ENCODE results near the gene TAOK1. TPM values are rescaled to one million over a fixed set of nuclear protein-coding genes. Genes with fewer than 3 reads are reported as not detected.
"Not testable (repeated sequence)": the region's sequence is repeated elsewhere in the genome, so short reads cannot be mapped to it uniquely, and the experiment has no call there.

Gene TAOK1
- total RNA-seq, 1 donor from 2014 or later: 42.2 TPM

DNA sequence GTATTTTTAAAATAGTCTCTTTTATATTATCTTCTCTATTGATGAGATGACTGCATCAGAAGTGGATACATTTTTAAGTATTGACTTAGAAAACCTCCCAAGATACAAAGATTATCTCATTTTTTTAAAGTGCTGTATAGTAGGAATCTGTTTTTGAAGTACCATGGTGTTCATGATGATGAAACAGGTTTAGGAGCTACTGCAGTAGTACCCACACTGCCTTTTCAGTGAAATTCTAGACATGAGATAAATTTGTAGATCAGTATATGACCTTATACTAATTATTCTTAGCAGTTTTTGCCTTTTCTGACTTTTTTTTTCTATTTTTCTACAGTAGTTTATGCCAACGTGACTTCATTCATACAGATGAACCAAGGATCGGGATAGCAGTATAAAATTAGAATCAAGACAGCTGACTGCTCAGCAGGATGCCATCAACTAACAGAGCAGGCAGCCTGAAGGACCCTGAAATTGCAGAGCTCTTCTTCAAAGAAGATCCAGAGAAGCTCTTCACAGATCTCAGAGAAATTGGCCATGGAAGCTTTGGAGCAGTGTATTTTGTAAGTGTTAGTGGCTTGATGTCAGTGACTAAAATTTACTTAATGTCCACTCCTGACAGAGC, 61.1 kb downstream of the TAOK1 start:
- intact Hi-C loops (cut with DNase I): no loop called here
- Histone ChIP-seq H3K4me3 (no peak overlapping the region), H3K4me1 (peaks cover 12% of the 10 kb centered on the region), H3K9me3 (no peaks in the 10 kb centered on the region), H3K36me3 (peaks cover 0 to 14% of the 10 kb centered on the region in 2 donors), H3K27me3 (no peaks in the 10 kb centered on the region), H3K27ac (no peak overlapping the region)
- DNase-seq (ENCODE audit: extremely low spot score in 2 of 2): no peak
- no peak for TF ChIP-seq POLR2A (IDR thresholded peaks at IDR 0.05)
- TF ChIP-seq POLR2AphosphoS5 (IDR thresholded peaks at IDR 0.05; ENCODE audit: insufficient read depth in 1 of 2, low read depth in 1 of 2): no peak
- TF ChIP-seq, protein P1, sequence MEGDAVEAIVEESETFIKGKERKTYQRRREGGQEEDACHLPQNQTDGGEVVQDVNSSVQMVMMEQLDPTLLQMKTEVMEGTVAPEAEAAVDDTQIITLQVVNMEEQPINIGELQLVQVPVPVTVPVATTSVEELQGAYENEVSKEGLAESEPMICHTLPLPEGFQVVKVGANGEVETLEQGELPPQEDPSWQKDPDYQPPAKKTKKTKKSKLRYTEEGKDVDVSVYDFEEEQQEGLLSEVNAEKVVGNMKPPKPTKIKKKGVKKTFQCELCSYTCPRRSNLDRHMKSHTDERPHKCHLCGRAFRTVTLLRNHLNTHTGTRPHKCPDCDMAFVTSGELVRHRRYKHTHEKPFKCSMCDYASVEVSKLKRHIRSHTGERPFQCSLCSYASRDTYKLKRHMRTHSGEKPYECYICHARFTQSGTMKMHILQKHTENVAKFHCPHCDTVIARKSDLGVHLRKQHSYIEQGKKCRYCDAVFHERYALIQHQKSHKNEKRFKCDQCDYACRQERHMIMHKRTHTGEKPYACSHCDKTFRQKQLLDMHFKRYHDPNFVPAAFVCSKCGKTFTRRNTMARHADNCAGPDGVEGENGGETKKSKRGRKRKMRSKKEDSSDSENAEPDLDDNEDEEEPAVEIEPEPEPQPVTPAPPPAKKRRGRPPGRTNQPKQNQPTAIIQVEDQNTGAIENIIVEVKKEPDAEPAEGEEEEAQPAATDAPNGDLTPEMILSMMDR (IDR thresholded peaks at IDR 0.05): no peak

DNA sequence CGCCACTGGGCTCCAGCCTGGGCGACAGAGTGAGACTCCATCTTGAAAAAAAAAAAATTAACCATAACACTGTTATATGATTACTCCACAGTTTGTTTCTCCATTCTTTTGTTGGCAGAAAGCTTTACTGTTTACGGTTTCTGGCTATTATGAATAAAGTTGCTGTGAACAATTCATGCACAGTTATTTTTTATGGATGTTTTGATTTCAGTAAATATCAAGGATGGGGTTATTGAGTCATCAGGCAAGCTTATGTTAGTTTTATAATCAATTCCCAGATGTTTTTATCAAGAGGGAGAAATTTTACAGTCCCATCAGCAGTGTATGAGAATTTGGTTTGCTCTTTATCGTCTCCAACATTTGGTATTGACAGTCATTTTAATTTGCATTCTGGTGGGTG, 67.9 kb downstream of the TAOK1 start:
- Histone ChIP-seq H3K9me3 (no peaks in the 10 kb centered on the region), H3K36me3 (peaks cover 0 to 5% of the 10 kb centered on the region in 2 donors), H3K4me1 (no peaks in the 10 kb centered on the region), H3K27ac (no peak overlapping the region), H3K4me3 (no peak overlapping the region), H3K27me3 (no peaks in the 10 kb centered on the region)
- intact Hi-C loops (cut with DNase I): no loop called here
- no peak for TF ChIP-seq POLR2AphosphoS5 (IDR thresholded peaks at IDR 0.05; ENCODE audit: insufficient read depth in 1 of 2, low read depth in 1 of 2)
- no peak for DNase-seq (ENCODE audit: extremely low spot score in 2 of 2)

DNA sequence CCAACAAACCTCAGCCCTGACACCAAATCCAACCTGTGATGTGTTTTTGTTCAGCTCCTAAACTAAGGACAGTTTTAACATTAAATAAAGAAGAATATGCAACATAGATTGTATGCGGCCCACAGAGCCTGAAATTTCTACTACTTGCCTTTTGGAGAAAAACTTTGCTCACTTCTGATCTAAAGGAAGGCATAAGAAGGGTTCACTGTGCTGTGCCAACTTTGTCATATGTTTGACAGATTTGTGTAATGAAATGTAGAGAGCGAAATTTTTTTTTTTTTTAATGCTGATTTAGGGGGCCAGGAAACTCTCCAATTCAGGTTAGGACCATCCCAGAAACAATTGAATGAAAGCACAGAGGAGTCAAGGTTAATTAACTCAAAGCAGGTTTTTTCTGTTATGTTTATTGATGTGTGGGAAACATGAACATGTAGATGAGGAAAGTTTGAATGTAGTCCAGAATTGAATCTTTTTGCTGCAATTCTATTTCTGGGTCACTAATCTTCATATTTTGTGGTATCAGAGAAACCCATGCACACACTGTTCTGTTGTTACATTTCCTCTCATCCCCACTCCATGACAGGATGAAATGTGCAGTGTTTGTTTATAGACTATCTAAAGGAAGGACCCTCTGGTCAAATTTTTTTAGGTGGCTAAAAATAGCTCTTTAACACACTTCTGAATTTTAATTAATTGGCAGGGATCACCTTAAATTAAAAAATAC, 71.5 kb downstream of the TAOK1 start:
- DNase-seq (ENCODE audit: extremely low spot score in 2 of 2): no peak
- no peaks in the 10 kb centered on the region for H3K27me3 ChIP-seq
- no peaks in the 10 kb centered on the region for H3K4me1 ChIP-seq
- TF ChIP-seq, protein P1 (IDR thresholded peaks at IDR 0.05): no peak
- no peak for TF ChIP-seq POLR2A (IDR thresholded peaks at IDR 0.05)
- TF ChIP-seq POLR2AphosphoS5 (IDR thresholded peaks at IDR 0.05; ENCODE audit: insufficient read depth in 1 of 2, low read depth in 1 of 2): no peak
- no peaks in the 10 kb centered on the region for H3K36me3 ChIP-seq
- H3K27ac ChIP-seq: no peak overlapping the region
- no peak overlapping the region for H3K4me3 ChIP-seq
- intact Hi-C loops (cut with DNase I): no loop called here
- no peaks in the 10 kb centered on the region for H3K9me3 ChIP-seq

DNA sequence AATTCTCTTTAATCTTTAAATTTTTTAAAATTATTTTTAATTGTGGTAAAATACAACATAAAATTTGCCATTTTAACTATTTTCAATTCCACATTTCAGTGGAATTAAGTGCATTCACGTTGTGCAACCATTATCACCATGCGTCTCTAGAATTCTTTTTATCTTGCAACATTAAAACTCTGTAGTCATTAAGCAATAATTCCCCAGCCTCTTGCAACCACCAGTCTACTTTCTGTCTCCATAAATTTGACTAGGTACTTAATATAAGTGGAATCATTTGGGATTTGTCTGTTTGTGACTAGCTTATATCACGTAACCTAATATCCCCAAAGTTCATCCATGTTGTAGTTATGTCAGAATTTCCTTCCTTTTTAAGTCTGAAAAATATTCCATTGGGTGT, 79.1 kb downstream of the TAOK1 start:
- no peaks in the 10 kb centered on the region for H3K36me3 ChIP-seq
- no peak for DNase-seq (ENCODE audit: extremely low spot score in 2 of 2)
- no peak overlapping the region for H3K4me3 ChIP-seq
- intact Hi-C loops (cut with DNase I): no loop called here
- H3K9me3 ChIP-seq: no peaks in the 10 kb centered on the region
- no peak overlapping the region for H3K27ac ChIP-seq
- no peak for TF ChIP-seq POLR2AphosphoS5 (IDR thresholded peaks at IDR 0.05; ENCODE audit: insufficient read depth in 1 of 2, low read depth in 1 of 2)
- H3K4me1 ChIP-seq: no peaks in the 10 kb centered on the region
- no peaks in the 10 kb centered on the region for H3K27me3 ChIP-seq

DNA sequence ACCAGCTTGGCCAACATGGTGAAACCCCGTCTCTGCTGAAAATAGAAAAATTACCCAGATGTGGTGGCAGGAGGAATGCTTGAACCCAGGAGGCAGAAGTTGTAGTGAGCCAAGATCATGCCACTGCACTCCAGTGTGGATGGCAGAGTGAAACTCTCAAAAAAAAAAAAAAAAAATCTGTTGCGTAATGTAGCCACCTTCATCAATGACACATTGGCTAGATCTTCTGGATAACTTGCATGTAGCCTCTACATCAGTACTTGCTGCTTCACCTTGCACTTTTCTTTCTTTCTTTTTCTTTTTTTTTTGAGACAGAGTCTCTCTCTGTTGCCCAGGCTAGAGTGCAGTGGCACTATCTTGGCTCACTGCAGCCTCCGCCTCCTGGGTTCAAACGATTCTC, 83.3 kb downstream of the TAOK1 start:
- H3K27me3 ChIP-seq; H3K9me3 ChIP-seq; intact Hi-C loops (cut with DNase I); H3K4me1 ChIP-seq; H3K4me3 ChIP-seq; DNase-seq (ENCODE audit: extremely low spot score in 2 of 2); H3K27ac ChIP-seq; H3K36me3 ChIP-seq: not testable (repeated sequence)

DNA sequence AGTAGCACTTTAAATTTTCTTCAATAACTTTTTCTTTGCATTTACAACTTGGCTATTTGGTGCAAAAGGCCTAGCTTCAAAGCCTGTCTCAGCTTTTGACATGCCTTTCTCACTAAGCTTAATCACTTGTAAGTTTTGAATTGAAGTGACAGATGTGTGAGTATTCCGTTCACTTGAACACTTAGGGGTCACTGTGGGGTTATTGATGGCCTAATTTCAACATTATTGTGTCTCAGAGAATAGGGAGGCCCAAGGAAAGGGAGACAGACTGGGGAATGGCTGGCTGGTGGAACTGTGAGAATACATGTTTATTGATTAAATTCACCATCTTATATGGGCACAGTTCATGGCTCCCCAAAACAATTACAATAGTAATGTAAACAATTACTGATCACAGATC, 84.1 kb downstream of the TAOK1 start:
- Histone ChIP-seq H3K36me3 (no peaks in the 10 kb centered on the region), H3K9me3 (no peaks in the 10 kb centered on the region), H3K27ac (no peak overlapping the region), H3K27me3 (no peaks in the 10 kb centered on the region), H3K4me3 (no peak overlapping the region), H3K4me1 (no peaks in the 10 kb centered on the region)
- intact Hi-C loops (cut with DNase I): no loop called here
- DNase-seq (ENCODE audit: extremely low spot score in 2 of 2): no peak
- TF ChIP-seq, protein P1 (IDR thresholded peaks at IDR 0.05): no peak
- TF ChIP-seq POLR2A (IDR thresholded peaks at IDR 0.05) (no peak), POLR2AphosphoS5 (IDR thresholded peaks at IDR 0.05; ENCODE audit: insufficient read depth in 1 of 2, low read depth in 1 of 2) (no peak)
